Epithelial cell of prostate (primary cell): ENCODE data around the gene BACH2.
"Not testable (repeated sequence)": the region's sequence is repeated elsewhere in the genome, so short reads cannot be mapped to it uniquely, and the experiment has no call there.

Experiments used
- DNase-seq: peaks from one replicate; pipeline ENCODE4 v3.0.0-alpha.2; 2011; ENCODE audit warnings: low read depth, low spot score
- H3K27ac ChIP-seq: fragments of 450-650 bp; 2 replicates; pipeline ENCODE4 v1.5.1; 2017; ENCODE audit warnings: mild to moderate bottlenecking

Gene BACH2

DNA sequence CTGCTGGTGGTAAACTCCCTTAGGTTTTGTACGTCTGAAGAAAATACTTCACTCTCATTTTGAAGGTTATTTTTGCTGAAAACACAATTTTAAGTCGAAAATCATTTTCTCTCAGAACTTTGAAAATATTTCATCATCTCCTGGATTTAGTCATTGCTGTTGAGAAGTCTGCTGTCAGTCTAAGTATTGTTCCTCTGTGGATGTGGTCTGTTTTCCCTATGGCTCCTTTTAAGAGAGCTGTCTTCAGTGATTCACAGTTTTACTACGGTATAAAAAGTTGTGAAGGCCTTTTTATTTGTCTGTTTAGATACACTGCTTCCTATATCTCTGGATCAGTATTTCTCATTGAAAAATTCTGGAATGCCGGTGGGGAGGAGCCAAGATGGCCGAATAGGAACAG, 243.0 kb downstream of the BACH2 start:
- no peak overlapping the region for H3K27ac ChIP-seq
- DNase-seq: no peak

DNA sequence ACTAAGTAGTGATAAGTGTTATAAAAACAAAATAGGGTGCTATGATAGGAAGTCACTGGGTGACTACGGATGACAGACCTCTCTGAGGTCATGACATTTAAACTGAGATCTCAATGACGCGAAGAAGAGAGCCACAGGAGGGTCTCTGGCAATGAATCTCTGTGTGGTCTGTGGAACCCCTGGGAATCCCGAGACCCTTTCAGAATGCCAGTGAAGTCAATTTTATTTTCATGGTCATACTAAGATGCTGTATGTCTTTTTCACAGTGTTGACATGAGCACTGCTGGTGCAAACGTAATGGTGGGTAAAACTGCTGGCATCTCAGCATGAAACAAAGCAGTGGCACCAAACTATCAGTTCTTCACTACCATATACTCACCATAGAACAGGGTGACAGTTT, 247.3 kb downstream of the BACH2 start:
- no peak for DNase-seq
- no peak overlapping the region for H3K27ac ChIP-seq

DNA sequence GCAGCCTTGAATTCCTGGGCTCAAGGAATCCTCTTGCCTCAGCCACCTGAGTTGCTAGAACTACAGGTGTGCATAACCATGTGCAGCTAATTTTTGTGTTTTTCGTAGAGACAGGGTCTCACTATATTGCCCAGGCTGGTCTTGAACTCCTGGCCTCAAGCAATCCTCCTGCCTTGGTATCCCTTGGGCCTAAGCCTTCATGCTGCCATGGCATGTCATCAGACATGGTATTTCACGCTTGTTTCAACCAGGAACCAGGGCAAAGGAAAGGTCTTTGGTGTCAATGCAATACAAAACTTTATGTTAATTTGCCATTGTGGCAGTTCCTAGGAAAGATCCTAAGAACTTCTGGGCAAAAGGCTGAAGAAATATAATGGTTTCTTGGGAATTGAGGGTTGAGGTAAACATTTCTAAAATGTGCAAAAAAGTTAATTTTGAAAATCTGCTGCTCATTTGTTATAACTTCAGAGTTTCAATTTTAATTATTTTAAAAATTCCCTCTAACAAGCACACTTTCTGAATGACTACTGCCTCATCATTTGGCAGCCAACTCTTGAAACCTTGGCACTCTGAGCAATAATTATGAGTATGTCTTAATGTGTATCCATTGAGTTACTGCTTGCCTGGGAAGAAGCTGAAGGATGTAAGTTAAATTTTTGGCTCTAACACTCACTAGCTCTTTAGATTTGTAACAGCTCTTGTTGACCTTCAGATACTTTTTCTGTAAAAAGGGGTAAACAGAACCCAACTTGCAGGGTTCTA, 248.3 kb downstream of the BACH2 start:
- no peak overlapping the region for H3K27ac ChIP-seq
- no peak for DNase-seq

DNA sequence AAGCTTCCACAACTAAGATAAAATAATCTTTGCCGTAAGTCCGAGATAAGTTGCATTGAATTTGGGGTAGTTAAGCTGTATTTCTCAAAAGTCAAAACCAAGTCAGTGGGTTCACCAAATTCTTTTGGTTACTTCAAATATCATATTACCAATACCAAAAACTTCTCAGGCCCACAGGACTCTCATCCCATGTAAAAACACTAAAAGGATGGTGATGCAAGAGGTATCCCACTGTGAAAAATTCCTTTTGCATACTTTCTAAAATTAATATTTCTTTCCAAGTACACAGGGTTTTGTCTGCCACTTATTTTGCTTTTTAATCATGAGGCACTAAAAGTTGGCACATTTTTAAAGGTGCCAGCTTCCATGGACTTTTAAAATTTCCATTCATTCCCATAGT, 251.1 kb downstream of the BACH2 start:
- no peak for DNase-seq
- no peak overlapping the region for H3K27ac ChIP-seq

DNA sequence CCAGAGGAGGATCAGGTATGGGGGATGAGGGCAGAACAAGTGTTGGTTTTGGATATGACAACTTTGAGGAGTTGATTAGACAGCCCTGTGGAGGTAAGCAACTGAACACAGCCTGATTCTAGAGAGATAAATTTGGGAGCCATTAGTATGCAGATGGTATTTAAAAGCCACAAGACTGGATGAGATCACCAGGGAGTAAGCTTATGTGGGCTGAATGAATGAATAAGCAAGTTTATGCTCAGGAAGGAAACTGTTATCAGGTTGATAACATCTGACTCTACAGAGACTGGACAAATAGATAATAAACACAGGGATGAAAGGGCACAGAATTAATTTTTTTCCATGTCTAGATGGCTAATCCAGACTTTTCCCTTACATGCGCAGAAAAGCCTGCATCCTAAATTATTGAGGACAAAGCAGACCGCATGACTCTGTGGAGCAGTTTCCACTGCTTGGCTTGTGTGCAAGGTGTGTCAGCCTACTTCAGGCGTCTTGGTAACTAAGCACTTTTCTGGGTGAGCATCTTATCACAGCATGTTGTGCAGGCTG, 251.7 kb downstream of the BACH2 start:
- DNase-seq: no peak
- H3K27ac ChIP-seq: no peak overlapping the region

DNA sequence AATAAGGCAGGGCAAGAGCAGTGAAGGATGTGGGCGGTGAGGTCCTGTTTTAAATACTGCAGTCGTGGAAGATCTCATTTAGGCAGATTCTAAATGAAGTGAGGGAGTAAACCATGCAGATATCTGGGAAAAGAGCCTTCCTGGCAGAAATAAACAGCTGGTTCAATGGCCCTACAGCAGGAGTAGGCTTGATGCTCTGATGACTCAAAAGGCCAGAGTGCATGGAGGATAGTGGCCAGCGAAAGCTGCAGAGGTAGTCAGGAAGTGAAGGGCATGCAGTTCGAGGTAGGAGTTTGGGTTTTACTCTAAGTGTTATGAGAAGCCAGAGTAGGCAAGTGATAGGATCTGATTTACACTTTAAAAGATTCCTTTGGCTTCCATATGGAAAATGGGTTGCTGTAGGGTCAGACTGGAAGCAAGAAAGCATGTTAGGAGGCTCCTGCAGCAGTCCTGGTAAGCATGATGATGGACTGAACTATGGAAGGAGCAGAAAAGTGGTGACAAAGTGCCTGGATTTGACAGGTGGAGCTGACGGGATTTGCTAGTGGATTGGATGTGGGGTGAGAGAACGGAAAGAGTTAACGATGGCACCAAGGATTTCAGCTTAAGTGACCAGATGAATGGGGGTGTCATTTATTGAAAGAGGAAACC, 252.3 kb downstream of the BACH2 start:
- no peak overlapping the region for H3K27ac ChIP-seq
- DNase-seq: no peak

DNA sequence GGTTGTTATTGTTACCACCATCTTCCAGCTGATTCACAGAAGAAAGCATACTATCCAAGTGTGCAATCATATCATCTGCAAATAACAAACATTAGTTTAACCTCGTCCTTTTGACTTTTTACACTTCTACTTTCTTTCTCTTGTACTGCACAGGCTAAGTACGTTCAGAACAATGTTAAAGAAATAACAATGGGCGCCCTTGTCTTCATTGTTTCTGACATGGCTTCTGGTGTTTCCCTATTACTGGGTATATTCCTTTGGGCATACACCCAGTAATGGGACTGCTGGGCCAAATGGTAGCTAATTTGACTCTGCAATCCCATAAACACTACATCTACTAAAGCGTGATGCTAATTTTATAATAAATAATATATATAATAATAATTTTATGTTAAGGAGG, 255.7 kb downstream of the BACH2 start:
- DNase-seq: no peak

DNA sequence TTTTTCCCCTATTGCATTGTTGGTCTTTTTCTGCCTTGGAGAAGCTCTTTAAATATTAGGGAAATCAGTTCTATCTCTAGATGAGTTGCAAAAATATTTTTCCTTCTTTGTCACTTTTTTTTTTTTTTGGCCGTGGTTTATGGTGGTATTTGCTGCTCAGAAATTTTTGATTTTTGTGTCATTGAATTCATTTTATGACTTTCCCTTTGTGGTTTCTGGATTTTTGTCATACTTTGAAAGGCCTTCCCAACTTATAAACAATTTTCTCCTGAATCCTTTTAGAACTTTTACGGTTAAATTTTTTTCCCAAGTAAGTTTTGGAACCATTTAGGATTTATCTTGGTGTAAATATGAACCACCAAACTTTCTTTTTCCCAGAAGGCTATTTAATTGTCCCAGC, 256.7 kb downstream of the BACH2 start:
- no peak overlapping the region for H3K27ac ChIP-seq
- no peak for DNase-seq

More for the DNA sequence above, 255.7 kb downstream of the BACH2 start:
- H3K27ac ChIP-seq: no peak overlapping the region

DNA sequence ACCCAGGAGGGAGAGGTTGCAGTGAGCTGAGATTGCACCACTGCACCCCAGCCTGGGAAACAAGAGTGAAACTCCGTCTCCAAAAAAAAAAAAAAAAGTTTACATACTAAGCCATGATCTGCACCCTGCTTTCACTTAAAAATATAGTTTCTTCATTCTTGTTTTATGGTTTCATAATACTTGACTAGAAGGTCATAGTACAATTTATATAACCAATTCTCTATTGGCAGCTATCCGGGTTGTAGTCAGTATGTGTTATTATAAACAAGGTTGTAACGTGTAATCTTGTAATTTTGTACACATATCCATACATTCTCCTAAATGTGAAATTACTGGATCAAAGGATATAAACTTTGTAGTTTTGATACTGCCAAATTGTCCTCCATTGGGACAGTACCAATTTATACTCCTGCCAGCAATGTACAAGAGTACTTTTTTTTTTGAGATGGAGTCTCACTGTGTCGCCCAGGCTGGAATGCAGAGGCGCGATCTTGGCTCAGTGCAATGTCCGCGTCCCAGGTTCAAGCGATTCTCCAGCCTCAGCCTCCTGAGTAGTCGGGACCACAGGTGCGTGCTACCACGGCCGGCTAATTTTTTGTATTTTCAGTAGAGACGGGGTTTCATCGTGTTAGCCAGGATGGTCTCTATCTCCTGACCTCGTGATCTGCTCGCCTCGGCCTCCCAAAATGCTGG, 257.5 kb downstream of the BACH2 start:
- no peak for DNase-seq
- no peak overlapping the region for H3K27ac ChIP-seq

DNA sequence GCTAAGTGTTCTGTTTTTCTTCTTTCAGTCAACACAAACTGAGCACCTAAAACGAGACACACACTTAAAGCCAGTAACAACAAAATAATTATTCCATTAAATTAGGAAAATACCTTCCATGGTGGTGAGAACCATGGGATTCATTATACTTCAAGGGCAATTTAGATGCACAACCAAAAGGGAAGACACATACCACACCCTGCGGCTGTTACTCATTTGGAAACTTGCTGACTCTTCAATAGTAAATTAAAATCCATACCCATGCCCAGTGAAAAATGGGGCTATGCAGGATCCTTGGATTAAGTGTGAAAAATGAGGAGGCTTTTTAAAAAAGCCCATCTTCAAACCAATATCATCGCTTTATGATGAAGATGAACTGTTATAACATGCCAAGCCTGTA, 259.7 kb downstream of the BACH2 start:
- no peak for DNase-seq
- H3K27ac ChIP-seq: no peak overlapping the region

DNA sequence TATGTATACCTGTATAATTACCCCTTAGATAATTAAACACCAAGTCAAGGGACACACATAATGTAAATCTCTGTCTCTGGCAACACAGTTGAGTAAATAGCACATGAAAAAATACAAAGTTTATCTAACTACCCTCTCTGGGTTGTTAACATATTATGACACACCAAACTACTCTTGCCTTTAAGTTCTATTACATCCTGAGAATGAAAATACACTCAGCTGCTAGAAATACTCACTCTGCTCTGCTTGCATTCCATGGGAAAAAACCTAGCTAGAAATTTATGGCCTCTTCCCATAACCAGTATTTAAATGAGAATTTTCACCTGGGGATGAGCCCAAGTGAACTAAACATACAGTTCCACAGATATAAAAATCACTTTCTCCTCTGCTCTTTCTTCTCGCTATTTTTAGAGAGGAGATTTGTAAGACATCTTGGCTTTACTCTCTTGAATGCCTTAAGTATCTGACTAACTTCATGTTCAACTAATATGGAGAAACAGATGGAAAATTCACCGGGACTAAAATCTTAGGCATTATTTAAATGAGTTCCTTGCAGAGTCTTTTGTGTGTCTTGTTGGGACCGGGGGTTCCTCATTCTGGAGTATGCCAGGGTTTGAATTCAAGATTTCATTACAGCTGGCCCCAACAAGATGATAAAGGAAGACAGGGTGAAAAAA, 261.5 kb downstream of the BACH2 start:
- no peak overlapping the region for H3K27ac ChIP-seq
- no peak for DNase-seq

DNA sequence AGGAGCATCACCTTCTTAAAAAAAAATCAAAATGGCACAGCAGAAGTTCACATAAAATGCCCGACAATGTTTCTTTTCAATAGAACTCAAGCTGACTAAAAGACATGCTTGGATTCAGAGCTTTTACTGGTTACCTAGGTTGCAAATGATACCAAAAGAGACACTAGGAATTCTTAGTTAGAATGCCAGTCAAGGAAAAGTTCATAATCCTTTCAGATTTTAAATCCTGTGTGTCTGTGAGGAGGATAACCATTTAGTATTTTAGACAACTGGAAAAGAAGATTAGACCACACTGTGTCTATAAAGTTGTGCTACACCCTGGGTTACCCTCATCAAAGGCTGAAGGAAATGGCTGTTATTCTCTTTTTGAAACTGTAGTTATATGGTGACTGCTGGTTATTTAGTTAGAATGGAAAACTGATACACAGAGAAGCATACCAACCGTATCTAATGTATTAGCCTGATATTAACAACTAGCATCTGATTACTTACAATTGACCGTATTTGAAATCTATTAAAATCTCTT, 262.8 kb downstream of the BACH2 start:
- H3K27ac ChIP-seq: no peak overlapping the region
- DNase-seq: no peak

DNA sequence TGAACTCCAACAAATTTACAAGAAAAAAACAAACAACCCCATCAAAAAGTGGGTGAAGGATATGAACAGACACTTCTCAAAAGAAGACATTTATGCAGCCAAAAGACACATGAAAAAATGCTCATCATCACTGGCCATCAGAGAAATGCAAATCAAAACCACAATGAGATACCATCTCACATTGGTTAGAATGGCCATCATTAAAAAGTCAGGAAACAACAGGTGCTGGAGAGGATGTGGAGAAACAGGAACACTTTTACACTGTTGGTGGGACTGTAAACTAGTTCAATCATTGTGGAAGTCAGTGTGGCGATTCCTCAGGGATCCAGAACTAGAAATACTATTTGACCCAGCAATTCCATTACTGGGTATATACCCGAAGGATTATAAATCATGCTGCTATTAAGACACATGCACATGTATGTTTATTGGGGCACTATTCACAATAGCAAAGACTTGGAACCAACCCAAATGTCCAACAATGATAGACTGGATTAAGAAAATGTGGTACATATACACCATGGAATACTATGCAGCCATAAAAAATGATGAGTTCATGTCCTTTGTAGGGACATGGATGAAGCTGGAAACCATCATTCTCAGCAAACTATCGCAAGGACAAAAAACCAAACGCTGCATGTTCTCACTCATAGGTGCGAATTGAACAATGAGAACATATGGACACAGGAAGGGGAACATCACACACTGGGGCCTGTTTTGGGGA, 264.0 kb downstream of the BACH2 start:
- not testable (repeated sequence) for H3K27ac ChIP-seq, DNase-seq

DNA sequence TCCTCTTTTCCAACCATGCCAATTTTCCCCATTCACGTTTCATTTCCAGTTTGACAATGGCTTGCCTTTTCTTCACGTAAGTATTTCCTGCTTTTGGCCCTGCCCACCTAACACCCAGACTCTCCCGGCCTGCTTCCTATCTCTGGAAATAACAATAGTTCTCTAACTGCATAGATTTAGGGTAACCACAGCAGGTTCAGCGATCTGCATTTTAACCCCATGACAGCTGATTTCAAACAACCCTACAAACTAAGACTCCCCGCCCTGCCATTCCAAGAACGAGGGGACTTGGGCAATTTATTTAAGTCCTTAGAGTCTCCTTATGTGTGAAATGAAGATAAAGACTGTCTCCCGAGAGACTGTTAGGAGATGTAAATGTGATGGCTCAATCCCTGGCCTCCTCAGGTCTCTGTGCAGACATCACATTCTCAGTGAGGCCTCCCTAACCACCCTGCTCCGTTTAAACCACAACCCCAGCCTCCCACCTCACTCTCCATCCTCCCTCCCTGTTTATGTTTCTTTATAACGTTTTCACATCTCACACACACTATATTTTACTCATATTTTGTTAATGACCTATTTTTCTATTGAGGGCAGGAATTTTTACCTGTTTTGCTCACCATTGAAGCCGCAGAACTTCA, 267.5 kb downstream of the BACH2 start:
- no peak for DNase-seq
- H3K27ac ChIP-seq: no peak overlapping the region

DNA sequence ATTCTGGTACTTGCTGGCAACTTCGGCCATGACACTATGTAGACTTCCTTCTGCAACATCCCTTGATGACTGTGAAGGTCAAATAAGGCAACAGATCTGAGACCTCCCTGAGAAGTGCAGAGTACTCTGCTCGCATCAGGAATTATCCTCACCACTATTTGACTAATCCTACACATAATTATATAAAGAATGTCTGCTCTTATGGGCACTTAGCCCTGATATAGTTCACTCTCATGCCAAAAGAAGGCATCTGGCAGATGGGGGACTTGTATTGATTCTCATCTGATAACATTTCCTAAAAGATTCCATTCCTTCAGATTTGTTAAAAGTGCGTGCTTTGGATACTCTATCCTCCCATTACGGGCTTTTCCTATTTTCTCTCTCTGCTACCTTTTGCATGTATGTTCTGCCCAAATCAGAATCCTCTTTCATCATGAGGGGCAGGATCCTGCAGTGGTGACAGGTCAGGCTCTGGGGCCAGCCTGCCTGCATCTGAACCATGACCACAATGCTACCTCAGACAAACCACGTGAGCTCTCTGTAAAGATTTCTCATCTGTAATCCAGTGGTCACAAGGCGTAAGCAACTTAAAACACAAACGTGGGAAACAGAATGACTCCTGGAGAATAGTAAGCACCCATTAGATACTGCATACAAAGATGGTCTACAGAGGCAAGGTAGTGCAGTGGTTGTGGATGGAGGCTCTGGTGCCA, 268.4 kb downstream of the BACH2 start:
- no peak for DNase-seq
- no peak overlapping the region for H3K27ac ChIP-seq

DNA sequence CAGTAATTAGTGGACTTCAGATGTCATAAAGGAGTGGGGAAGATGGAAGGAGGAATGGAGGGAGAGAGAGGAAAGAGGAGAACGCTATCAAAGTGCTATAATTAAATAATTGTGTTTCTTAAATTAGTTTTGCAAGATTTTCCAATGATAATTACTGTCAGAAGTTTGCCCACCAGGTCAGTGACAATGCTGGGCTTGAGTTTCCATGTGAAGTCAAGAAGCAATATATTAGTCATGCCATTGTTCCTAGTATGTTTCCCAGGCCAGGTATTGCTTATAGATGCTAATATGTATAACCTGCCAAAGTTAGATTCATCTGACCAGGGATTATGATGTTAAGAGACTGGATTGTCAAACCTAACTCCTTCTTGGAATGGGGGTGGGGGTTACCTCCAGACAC, 270.4 kb downstream of the BACH2 start:
- no peak for DNase-seq
- no peak overlapping the region for H3K27ac ChIP-seq

DNA sequence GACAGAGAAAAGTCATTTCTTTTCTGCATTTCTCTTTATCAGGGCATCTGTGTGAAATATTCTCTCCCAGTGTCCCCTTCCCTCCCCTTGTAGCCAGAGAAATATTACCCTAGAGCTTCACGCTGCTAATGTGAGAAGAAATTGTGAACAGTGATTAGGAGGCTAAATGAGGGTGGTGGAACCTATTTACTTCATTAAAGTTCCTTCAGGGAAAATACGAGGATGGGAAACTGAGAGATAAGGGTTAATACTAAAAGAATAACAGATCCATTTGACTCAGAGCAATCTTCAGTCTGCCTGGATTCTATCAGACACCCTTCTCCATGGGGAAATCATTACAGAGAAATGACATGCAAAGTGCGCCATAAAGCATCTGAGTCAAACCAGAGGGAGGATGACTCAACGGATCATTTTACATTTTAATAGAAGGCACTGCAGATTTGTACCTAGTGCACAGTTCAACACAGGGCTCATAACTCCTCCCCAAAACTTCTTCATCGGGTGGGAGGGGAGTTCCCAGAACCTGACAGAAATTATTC, 271.1 kb downstream of the BACH2 start:
- no peak overlapping the region for H3K27ac ChIP-seq

DNA sequence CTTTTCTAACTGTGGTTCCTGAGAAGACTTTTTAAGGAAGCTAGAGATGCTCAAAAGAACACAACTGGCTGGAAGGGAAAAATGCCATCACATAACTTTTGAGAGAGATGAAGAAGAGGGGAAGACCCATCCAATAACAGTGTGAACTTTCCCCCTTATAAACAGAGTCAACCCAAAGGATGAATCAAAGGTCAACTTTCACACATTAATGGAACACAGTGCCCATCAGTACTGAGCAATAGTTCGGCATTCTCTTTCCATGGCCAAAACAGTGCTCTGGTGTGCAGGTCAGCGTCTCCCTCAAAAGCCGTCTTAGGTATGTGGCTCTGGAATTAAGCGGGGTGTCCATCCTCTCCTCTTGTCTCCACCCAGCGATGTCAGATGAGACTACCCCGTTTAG, 272.0 kb downstream of the BACH2 start:
- no peak overlapping the region for H3K27ac ChIP-seq

More for the DNA sequence above, 271.1 kb downstream of the BACH2 start:
- peak; percentile 56 for DNase-seq

More for the DNA sequence above, 272.0 kb downstream of the BACH2 start:
- DNase-seq: no peak
